Tibial nerve (tissue), 4 donors: Measurements from ENCODE around the gene FDPS.

ENCODE experiments used
- EP300 ChIP-seq, 2 donors: sonication (generic); formaldehyde crosslinking; IDR thresholded peaks; one replicate each; pipeline ENCODE4 v1.6.1; 2017; ENCODE audit warnings: antibody characterized with exemption in 2 of 2, mild to moderate bottlenecking in 1 of 2
- POLR2A ChIP-seq, 2 donors: fragments of 450-650 bp; IDR thresholded peaks; one replicate each; pipeline ENCODE4 v1.6.1; 2017; ENCODE audit warnings: antibody characterized with exemption in 2 of 2, mild to moderate bottlenecking in 2 of 2, moderate library complexity in 2 of 2
- TF ChIP-seq, protein P1 (sequence below), 5 experiments: fragments of 200-600 bp in 3 of 5; fragments of 450-650 bp in 2 of 5; sonication (generic) in 3 of 5; IDR thresholded peaks; one replicate each; pipeline ENCODE4 v1.5.1; 2016 to 2019; ENCODE audit warnings: antibody characterized with exemption in 5 of 5, mild to moderate bottlenecking in 3 of 5, moderate library complexity in 2 of 5

DNA sequence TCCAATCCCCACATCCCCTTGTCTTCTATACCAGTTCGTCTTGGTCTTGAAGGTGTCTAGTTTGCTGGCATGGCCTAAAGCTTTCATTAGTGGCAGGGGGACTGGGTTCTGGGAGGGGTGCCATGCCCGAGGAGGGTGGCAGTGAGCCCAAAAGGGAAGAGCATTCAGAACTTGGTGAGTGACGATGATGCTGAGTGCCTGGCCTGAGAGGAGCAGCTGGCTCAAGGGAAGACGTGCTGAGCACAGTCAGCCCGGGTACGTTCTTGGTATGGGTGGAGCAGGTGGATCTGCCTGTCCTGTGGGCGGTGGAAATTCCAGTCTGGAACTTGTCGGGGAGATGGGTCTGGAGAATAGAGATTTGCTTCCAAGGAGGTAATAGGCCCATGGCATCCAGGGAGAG, 4.6 kb downstream of the FDPS start:
- TF ChIP-seq POLR2A (IDR thresholded peaks at IDR 0.05) (no peak), EP300 (IDR thresholded peaks at IDR 0.05) (no peak)
- TF ChIP-seq, protein P1, sequence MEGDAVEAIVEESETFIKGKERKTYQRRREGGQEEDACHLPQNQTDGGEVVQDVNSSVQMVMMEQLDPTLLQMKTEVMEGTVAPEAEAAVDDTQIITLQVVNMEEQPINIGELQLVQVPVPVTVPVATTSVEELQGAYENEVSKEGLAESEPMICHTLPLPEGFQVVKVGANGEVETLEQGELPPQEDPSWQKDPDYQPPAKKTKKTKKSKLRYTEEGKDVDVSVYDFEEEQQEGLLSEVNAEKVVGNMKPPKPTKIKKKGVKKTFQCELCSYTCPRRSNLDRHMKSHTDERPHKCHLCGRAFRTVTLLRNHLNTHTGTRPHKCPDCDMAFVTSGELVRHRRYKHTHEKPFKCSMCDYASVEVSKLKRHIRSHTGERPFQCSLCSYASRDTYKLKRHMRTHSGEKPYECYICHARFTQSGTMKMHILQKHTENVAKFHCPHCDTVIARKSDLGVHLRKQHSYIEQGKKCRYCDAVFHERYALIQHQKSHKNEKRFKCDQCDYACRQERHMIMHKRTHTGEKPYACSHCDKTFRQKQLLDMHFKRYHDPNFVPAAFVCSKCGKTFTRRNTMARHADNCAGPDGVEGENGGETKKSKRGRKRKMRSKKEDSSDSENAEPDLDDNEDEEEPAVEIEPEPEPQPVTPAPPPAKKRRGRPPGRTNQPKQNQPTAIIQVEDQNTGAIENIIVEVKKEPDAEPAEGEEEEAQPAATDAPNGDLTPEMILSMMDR (IDR thresholded peaks at IDR 0.05): no peak
